Tibial nerve (tissue), 4 donors: ENCODE measurements around the gene KCNJ15.

Experiments
- EP300 ChIP-seq, 2 donors: sonication (generic); formaldehyde crosslinking; IDR thresholded peaks; one replicate each; pipeline ENCODE4 v1.6.1; 2017; ENCODE audit warnings: antibody characterized with exemption in 2 of 2, mild to moderate bottlenecking in 1 of 2
- POLR2A ChIP-seq, 2 donors: fragments of 450-650 bp; IDR thresholded peaks; one replicate each; pipeline ENCODE4 v1.6.1; 2017; ENCODE audit warnings: antibody characterized with exemption in 2 of 2, mild to moderate bottlenecking in 2 of 2, moderate library complexity in 2 of 2
- TF ChIP-seq, protein P1 (sequence below), 5 experiments: fragments of 200-600 bp in 3 of 5; fragments of 450-650 bp in 2 of 5; sonication (generic) in 3 of 5; IDR thresholded peaks; one replicate each; pipeline ENCODE4 v1.5.1; 2016 to 2019; ENCODE audit warnings: antibody characterized with exemption in 5 of 5, mild to moderate bottlenecking in 3 of 5, moderate library complexity in 2 of 5

GRCh38 chr21:38284216-38284615 lies 27.4 kb downstream of the KCNJ15 start:
- TF ChIP-seq EP300 (IDR thresholded peaks at IDR 0.05) (no peak), POLR2A (IDR thresholded peaks at IDR 0.05) (no peak)
- TF ChIP-seq, protein P1, sequence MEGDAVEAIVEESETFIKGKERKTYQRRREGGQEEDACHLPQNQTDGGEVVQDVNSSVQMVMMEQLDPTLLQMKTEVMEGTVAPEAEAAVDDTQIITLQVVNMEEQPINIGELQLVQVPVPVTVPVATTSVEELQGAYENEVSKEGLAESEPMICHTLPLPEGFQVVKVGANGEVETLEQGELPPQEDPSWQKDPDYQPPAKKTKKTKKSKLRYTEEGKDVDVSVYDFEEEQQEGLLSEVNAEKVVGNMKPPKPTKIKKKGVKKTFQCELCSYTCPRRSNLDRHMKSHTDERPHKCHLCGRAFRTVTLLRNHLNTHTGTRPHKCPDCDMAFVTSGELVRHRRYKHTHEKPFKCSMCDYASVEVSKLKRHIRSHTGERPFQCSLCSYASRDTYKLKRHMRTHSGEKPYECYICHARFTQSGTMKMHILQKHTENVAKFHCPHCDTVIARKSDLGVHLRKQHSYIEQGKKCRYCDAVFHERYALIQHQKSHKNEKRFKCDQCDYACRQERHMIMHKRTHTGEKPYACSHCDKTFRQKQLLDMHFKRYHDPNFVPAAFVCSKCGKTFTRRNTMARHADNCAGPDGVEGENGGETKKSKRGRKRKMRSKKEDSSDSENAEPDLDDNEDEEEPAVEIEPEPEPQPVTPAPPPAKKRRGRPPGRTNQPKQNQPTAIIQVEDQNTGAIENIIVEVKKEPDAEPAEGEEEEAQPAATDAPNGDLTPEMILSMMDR (IDR thresholded peaks at IDR 0.05), result no peak
